Natural killer cell treated with Interleukin-12 subunit alpha and Interleukin-12 subunit beta and Interleukin-15 and Interleukin-18, amount 100 ng/mL, for 72 hours (primary cell): Measurements from ENCODE around the gene ACTL8. TPM values are rescaled to one million over a fixed set of nuclear protein-coding genes. Genes with fewer than 3 reads are reported as not detected.

Experiments used
- ATAC-seq, 2 donors: fragments of 150-1000 bp; cut with Tn5 transposase in 1 of 2; sonication (Bioruptor Pico), chemical (Tn5 transposase) in 1 of 2; 2 replicates each; pipeline ENCODE4 v1.10.0; 2021
- DNase-seq: peaks from one replicate; pipeline ENCODE4 v3.0.0; 2022; ENCODE audit warnings: low spot score
- H3K27ac Mint-ChIP-seq, 2 donors: 1 replicate in 1 of 2; 2 replicates in 1 of 2; pipeline ENCODE4 v1.8.0; 2022; ENCODE audit warnings: mixed read lengths in 2 of 2, mild to moderate bottlenecking in 1 of 2, moderate library complexity in 1 of 2
- H3K27me3 Mint-ChIP-seq, 2 donors: 1 replicate in 1 of 2; 2 replicates in 1 of 2; pipeline ENCODE4 v1.8.0; 2022; ENCODE audit warnings: mixed read lengths in 2 of 2
- H3K36me3 Mint-ChIP-seq: one replicate; pipeline ENCODE4 v1.8.0; 2022; ENCODE audit warnings: mixed read lengths
- H3K4me1 Mint-ChIP-seq, 2 donors: 1 replicate in 1 of 2; 2 replicates in 1 of 2; pipeline ENCODE4 v1.8.0; 2022; ENCODE audit warnings: low read depth in 2 of 2, mixed read lengths in 2 of 2, mild to moderate bottlenecking in 1 of 2
- H3K4me3 Mint-ChIP-seq: one replicate; pipeline ENCODE4 v1.8.0; 2022; ENCODE audit warnings: mixed read lengths
- H3K9me3 Mint-ChIP-seq: 2 replicates; pipeline ENCODE4 v1.8.0; 2022; ENCODE audit warnings: mixed read lengths
- total RNA-seq, 2 donors: library from RNA; stranded (reverse); gene quantifications; one replicate each; pipeline ENCODE4 v1.2.3, GENCODE V29; 2022

The ACTL8 gene
- total RNA-seq, 2 donors from 2014 or later, result not detected

DNA sequence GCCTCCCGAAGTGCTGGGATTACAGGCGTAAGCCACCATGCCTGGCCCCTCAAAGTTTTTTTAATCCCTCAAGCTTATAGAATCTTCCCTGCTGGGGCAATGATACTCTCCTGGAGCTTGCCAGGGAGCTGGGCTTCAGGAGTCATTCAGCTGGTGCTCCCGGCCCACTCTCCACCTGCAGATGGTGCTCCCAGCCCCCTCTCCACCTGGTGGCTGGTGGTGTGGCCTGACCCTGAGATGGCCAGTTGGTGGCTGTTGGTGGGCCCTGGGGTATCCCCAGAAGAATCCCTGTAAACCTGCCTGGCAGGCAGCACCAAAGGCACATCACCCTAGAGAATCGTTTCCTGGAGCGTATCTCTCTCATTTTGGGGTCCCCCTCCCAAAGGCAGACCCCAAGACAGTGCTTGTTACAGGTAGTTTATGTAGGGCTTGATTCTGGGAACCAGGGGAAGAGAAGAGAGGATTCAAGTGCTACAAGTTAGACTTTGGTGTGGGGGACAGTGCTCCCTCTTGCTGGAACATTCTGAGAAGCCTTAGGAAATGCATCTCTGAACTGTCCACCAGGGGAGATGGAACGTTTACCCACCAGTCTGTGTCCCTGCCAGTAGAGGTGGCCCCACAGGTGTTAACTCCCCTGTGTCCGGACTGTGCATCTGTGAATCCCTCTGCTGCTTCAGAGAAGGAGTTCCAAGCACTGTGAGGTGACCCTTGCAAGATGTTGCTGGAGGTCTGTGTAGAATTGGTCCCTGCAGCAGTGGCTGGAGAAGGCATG, 29.1 kb upstream of the ACTL8 start:
- no peaks in the 10 kb centered on the region for H3K9me3 Mint-ChIP-seq
- no peaks in the 10 kb centered on the region for H3K36me3 Mint-ChIP-seq
- H3K4me3 Mint-ChIP-seq, result no peak overlapping the region
- H3K27ac Mint-ChIP-seq, result no peak overlapping the region
- H3K4me1 Mint-ChIP-seq, result no peaks in the 10 kb centered on the region
- H3K27me3 Mint-ChIP-seq, result peaks cover 3 to 5% of the 10 kb centered on the region in 2 donors
- ATAC-seq (peak; percentile 6 to 40), DNase-seq (no peak)

DNA sequence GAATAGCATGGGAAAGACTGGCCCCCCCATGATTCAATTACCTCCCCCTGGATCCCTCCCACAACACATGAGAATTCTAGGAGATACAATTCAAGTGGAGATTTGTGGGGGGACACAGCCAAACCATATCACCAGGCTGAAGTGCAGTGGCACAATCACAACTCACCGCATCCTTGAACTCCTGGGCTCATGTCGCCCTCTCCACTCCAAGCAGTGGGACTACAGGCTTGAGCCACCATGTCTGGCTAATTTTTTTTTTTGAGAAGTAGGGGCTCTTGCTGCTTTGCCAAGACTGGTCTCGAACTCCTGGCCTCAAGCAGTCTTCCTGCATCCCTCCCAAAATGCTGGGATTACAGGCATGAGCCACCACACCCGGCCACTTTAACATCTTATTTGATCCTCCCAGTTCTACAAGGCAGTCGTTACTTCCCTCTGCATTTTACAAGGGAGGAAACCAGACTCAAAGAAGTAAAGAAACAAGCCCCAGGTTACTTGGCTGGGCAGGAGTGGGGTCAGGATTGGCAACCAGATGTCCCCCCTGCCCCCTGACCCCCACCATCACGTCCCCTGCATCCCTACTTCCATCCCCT, 26.9 kb upstream of the ACTL8 start:
- ATAC-seq (no peak), DNase-seq (no peak)
- Mint-ChIP-seq H3K4me1 (no peaks in the 10 kb centered on the region), H3K27me3 (no peaks in the 10 kb centered on the region), H3K9me3 (no peaks in the 10 kb centered on the region), H3K27ac (no peak overlapping the region), H3K4me3 (no peak overlapping the region), H3K36me3 (no peaks in the 10 kb centered on the region)

DNA sequence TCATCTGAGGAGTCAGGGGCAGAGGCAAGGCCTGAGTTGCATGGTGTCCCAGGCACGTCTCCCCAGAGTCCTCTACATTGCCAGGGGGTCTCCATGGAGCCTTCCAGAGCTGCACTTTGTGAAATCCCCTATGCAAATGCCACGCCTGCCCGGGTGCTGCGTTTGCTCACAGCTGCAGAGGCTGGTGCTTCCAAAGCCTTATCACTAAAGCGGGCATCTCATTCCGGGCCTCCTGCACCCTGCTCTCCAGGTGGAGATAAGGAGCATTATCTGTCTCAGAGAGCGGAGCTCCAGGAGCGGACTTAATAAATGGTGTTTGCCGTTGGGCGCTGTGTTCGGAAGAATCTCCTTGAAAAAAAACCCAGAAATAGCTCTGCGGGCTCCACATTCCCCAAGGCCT, 25.9 kb upstream of the ACTL8 start:
- H3K36me3 Mint-ChIP-seq, result no peaks in the 10 kb centered on the region
- no peak for ATAC-seq
- no peaks in the 10 kb centered on the region for H3K27me3 Mint-ChIP-seq
- no peaks in the 10 kb centered on the region for H3K9me3 Mint-ChIP-seq
- no peak for DNase-seq
- H3K4me3 Mint-ChIP-seq, result no peak overlapping the region
- no peaks in the 10 kb centered on the region for H3K4me1 Mint-ChIP-seq
- no peak overlapping the region for H3K27ac Mint-ChIP-seq

DNA sequence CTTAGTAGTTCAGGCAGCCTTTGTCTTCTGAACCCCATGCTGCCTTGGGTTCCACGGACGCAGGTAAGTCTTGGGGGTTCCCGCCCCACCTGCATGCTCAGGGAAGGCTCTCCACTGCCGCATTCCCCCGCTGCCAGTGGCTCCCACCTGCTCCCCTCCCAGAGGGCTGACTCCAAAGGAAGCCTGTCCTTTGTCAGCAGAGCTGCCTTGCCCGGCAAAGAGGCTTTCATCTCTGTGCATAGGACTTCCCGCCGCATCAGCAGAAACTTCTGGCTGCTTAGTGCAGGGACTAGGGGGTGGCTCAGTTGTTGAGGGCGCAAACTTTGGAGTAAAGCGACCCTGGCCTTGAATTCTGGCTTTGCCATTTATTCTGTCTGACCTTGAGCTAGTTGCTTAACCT, 25.2 kb upstream of the ACTL8 start:
- no peaks in the 10 kb centered on the region for H3K9me3 Mint-ChIP-seq
- H3K4me3 Mint-ChIP-seq, result no peak overlapping the region
- H3K4me1 Mint-ChIP-seq, result no peaks in the 10 kb centered on the region

DNA sequence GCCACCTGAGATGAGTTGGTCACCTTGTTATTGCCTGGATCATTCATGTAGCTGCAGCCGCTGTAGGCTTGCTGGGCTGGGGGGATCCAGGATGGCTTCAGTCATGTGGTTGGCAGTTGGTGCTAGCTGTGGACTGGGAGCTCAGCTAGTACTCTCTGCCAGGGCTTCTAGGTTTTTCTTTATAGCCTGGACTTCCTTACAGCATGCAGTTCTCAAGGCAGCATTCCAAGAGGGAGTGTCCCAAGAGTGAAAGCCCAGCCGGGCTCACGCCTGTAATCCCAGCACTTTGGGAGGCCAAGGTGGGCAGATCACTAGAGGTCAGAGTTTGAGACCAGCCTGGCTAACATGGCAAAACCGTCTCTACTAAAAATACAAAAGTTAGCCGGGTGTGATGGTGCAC, 23.7 kb upstream of the ACTL8 start:
- Mint-ChIP-seq H3K4me1 (no peaks in the 10 kb centered on the region), H3K36me3 (no peaks in the 10 kb centered on the region), H3K4me3 (no peak overlapping the region), H3K9me3 (no peaks in the 10 kb centered on the region), H3K27me3 (no peaks in the 10 kb centered on the region), H3K27ac (no peak overlapping the region)
- DNase-seq (no peak), ATAC-seq (no peak)

More for the DNA sequence above, 25.2 kb upstream of the ACTL8 start:
- DNase-seq, result no peak
- no peak overlapping the region for H3K27ac Mint-ChIP-seq
- H3K36me3 Mint-ChIP-seq, result no peaks in the 10 kb centered on the region
- no peaks in the 10 kb centered on the region for H3K27me3 Mint-ChIP-seq
- no peak for ATAC-seq

DNA sequence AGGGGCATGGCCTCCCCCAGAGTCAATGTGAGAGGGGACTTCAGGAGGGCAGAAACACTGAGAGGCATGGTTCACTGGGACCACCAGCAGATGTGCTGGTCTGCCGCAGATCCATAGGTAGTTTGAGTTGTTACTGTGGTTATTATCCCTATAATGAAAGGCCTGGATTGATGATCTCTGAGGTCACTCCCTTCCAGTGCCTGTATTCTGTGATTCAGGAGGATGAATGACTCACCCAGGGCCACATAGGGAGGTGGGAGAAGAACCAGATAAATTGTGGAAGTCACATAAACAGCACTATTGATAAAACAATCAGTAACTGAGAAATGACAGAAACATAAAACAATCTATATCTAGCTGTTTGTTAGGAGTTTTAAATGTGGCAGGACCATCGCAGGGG, 22.7 kb upstream of the ACTL8 start:
- Mint-ChIP-seq H3K36me3 (no peaks in the 10 kb centered on the region), H3K4me3 (no peak overlapping the region), H3K27me3 (no peaks in the 10 kb centered on the region), H3K4me1 (no peaks in the 10 kb centered on the region), H3K27ac (no peak overlapping the region), H3K9me3 (no peaks in the 10 kb centered on the region)
- no peak for DNase-seq
- ATAC-seq, result no peak

DNA sequence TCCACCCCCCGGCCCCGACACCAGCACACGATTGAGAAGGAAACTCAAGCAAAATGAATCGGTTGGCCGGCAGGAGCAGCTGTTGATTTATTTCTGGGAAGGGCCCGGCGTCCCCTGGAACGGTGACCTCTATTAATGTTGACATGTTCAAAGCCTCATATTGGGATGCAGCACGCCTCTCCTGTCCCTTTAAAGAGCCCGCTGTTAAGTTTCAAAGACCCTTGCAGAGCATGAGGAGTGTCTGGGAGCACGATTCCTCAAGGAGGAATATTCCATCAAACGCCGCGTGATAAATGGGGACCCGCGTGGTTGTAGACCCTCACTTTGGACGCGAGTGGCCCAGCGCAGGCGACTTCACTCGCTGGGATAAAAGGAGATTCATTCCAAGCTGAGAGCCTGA, 21.5 kb upstream of the ACTL8 start:
- Mint-ChIP-seq H3K4me1 (no peaks in the 10 kb centered on the region), H3K4me3 (no peak overlapping the region), H3K27me3 (no peaks in the 10 kb centered on the region), H3K36me3 (no peaks in the 10 kb centered on the region), H3K9me3 (no peaks in the 10 kb centered on the region), H3K27ac (no peak overlapping the region)
- ATAC-seq (no peak), DNase-seq (no peak)

DNA sequence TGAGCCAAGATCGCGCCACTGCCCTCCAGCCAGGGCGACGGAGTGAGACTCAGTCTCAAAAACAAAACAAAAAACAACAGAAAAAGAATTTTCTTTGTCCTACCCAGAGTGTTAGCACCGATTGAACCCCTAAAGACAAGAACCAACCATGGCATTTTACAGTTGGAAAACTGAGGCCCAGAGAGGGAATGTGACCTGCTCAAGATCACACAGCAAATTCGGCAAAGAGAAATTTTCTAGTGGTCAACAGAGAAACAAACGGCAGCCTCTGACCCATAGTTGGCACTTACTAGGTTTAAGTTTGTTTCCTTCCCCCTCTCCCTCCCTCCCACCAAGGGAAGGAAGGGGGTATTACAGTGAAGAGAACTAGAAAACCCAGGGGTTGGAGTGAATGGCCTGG, 20.5 kb upstream of the ACTL8 start:
- no peak for ATAC-seq
- Mint-ChIP-seq H3K9me3 (no peaks in the 10 kb centered on the region), H3K27ac (no peak overlapping the region), H3K4me1 (no peaks in the 10 kb centered on the region), H3K36me3 (no peaks in the 10 kb centered on the region), H3K4me3 (no peak overlapping the region), H3K27me3 (no peaks in the 10 kb centered on the region)
- no peak for DNase-seq

DNA sequence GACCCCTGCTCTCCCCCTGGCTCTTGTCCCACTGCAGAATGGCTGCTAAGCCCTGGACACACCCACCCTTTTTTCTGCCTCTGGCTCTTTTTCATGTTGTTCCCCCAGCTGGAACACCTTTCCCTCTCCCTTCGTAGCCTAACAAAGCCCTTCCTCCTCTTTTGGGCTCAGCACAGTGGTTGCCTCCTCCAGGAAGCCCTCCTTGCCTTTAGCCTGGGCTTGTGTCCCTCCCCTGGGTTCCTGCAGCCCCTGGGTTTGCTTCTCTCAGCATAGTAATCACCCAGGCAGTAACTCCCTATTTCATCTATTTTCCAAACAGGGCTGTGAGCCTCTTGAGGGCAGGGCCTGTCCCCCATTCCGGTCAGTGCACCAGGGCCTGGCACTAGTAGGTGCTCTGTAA, 19.8 kb upstream of the ACTL8 start:
- H3K27ac Mint-ChIP-seq, result no peak overlapping the region

DNA sequence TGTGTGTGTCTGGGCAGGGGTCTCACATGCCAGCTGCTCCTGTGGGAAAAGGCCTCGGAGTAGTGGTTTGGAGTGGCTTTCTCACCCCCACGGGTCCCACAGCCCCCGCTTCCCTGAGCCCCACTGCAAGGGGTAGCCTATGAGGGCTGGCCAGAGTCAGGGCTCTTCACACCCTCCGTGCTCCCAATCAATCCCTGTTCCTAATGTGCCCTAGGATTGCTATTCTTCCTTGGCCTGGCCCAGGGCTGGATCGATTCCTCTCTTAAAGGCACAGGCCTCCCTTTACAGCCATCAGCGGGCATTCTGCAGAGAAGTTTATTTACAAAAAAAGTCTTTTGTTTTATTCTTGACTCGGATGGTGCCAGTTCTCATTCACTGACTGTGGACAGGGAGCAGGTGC, 19.3 kb upstream of the ACTL8 start:
- Mint-ChIP-seq H3K36me3 (no peaks in the 10 kb centered on the region), H3K27me3 (peaks cover 2 to 4% of the 10 kb centered on the region in 2 donors), H3K4me3 (no peak overlapping the region), H3K27ac (no peak overlapping the region), H3K4me1 (no peaks in the 10 kb centered on the region), H3K9me3 (no peaks in the 10 kb centered on the region)
- ATAC-seq, result no peak
- DNase-seq, result no peak

More for the DNA sequence above, 19.8 kb upstream of the ACTL8 start:
- Mint-ChIP-seq H3K9me3 (no peaks in the 10 kb centered on the region), H3K4me1 (no peaks in the 10 kb centered on the region), H3K36me3 (no peaks in the 10 kb centered on the region), H3K27me3 (peaks cover 0 to under 1% of the 10 kb centered on the region in 2 donors), H3K4me3 (no peak overlapping the region)
- peak in 1 of 2 donors; percentile 22 for ATAC-seq
- DNase-seq, result no peak

DNA sequence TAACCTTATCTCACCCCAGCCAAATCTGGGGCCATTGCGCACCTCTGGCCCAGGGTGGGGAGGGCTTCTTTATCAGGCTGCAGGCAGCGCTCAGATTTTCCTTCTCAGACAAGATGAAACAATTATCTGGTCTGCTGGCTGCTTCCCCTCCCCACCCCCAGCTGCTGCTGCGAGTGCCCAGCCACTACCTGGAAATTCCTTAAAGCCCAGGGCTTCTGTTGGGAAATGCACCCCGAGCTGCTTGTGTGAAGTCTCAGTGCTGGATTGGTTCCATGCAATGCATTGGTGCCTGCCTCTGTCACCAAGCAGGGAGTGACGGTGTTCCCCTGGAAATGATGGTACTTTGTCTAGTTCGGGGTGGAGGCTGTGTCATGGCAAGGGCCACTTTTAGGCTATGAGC, 18.5 kb upstream of the ACTL8 start:
- peaks cover 7% of the 10 kb centered on the region in 2 donors for H3K27me3 Mint-ChIP-seq
- no peaks in the 10 kb centered on the region for H3K4me1 Mint-ChIP-seq
- no peak overlapping the region for H3K4me3 Mint-ChIP-seq
- H3K9me3 Mint-ChIP-seq, result no peaks in the 10 kb centered on the region
- no peak overlapping the region for H3K27ac Mint-ChIP-seq
- no peak for ATAC-seq
- H3K36me3 Mint-ChIP-seq, result no peaks in the 10 kb centered on the region
- DNase-seq, result no peak

DNA sequence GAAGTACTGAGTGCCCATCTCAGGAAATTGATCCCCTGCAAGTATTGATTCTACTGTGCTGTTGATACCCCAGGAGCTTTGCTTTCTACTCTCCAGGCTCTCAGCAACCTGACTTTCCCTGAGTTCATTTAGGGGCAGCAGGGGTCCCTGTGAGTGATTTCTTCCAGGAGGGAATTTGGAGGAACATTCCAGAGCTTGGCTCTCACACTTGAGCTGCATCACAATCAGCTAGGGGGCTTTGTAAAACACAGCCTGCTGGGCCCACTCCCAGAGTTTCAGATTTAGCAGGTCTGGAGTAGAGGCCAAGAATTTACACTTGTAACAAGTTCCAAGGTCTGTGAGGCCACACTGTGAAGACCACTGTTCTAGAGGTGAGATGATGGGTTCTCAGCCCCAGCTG, 16.1 kb upstream of the ACTL8 start:
- peaks cover 7% of the 10 kb centered on the region in 2 donors for H3K27me3 Mint-ChIP-seq
- H3K4me1 Mint-ChIP-seq, result no peaks in the 10 kb centered on the region
- no peak for DNase-seq

DNA sequence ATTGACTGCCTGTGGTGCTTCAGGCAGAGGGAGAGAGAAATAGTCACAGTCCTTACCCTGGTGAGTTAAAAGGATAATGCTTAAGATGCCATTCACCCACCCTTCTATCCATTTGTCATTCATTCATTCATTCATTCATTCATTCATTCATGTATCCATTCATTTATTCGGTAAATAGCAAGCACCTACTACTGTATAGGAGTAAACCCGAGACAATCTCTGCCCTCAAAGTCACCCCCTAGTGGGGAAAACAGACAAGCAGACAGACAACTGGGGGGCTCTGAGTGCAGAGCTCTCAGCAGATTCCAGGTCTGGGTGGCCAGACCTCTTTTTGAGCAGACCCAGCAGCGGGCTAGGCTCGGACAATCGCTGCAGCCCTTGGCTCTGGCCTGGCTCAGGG, 14.1 kb upstream of the ACTL8 start:
- DNase-seq (no peak), ATAC-seq (no peak)
- Mint-ChIP-seq H3K27ac (no peak overlapping the region), H3K4me1 (no peaks in the 10 kb centered on the region), H3K9me3 (no peaks in the 10 kb centered on the region), H3K36me3 (no peaks in the 10 kb centered on the region), H3K27me3 (peaks cover 7% of the 10 kb centered on the region in 2 donors), H3K4me3 (no peak overlapping the region)

More for the DNA sequence above, 16.1 kb upstream of the ACTL8 start:
- H3K4me3 Mint-ChIP-seq, result no peak overlapping the region
- no peaks in the 10 kb centered on the region for H3K36me3 Mint-ChIP-seq
- H3K9me3 Mint-ChIP-seq, result no peaks in the 10 kb centered on the region
- ATAC-seq, result no peak
- H3K27ac Mint-ChIP-seq, result no peak overlapping the region

DNA sequence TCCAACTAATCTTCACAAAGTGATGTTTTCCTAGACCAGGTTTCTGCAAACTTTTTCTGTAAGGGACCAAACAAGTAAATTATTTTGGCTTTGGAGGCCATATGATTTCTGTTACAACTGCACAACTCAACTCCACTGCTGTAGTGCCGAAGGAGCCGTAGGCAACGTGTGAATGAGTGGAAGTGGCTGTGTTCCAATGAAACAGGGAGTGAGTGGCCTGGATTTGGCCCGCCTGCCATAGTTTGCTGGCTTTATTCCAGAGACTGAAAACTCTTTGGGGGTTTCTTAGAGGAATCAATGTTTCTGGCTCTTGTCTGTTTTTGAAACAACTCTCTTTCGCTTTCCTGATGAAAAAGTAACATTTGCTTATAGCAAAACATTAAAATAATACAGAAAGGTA, 12.6 kb upstream of the ACTL8 start:
- no peaks in the 10 kb centered on the region for H3K9me3 Mint-ChIP-seq
- H3K27me3 Mint-ChIP-seq, result peaks cover 7% of the 10 kb centered on the region in 2 donors

More for the DNA sequence above, 12.6 kb upstream of the ACTL8 start:
- no peaks in the 10 kb centered on the region for H3K36me3 Mint-ChIP-seq
- DNase-seq (no peak), ATAC-seq (no peak)
- no peak overlapping the region for H3K27ac Mint-ChIP-seq
- no peaks in the 10 kb centered on the region for H3K4me1 Mint-ChIP-seq
- no peak overlapping the region for H3K4me3 Mint-ChIP-seq
